GM10266 (cell line): Measurements from ENCODE around the gene TPGS1.

Experiments used
- DNase-seq: peaks from one replicate; pipeline ENCODE4 v3.0.0; 2012; ENCODE audit errors: extremely low spot score
- TF ChIP-seq, protein P1 (sequence below): IDR thresholded peaks from 2 replicates; pipeline ENCODE4 v1.5.1; 2012; ENCODE audit warnings: mild to moderate bottlenecking, low read depth; ENCODE audit not compliant: control insufficient read depth, insufficient read depth; ENCODE audit errors: missing control alignments

Gene TPGS1

DNA sequence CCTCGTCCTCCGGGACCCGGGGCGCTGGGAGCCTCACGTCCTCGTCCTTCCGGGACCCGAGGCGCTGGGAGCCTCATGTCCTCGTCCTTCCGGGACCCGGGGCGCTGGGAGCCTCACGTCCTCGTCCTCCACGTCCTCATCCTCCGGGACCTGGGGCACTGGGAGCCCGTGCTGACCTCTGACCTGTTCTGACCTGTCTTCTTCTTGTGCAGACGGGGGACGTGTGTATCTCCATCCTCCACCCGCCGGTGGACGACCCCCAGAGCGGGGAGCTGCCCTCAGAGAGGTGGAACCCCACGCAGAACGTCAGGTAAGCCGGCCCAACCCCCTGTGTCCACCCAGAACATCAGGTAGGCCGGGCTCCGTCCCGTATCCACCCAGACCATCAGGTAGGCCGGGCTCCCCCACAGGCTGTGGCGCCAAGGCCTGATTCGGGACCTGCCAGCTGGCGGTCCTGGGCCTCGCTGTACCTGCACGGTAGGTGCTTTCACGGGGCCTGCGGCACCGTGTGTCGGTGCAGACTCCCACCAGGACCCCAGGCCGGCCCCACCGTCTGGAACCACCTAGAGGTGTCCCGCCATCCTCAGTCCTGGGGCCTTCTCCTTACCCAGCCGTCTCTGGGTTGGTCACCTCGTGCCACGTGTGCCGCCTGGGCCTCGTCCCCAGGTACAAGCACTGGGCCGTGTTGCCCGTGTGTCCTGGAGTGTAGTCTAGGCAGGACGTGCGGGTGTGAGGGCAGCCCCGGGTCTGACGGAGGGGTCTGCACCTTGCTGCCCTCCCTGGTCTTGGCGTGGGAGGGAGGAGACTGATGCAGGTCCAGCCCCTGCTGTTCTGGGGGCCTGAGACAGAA, 29.0 kb downstream of the TPGS1 start:
- TF ChIP-seq, protein P1, sequence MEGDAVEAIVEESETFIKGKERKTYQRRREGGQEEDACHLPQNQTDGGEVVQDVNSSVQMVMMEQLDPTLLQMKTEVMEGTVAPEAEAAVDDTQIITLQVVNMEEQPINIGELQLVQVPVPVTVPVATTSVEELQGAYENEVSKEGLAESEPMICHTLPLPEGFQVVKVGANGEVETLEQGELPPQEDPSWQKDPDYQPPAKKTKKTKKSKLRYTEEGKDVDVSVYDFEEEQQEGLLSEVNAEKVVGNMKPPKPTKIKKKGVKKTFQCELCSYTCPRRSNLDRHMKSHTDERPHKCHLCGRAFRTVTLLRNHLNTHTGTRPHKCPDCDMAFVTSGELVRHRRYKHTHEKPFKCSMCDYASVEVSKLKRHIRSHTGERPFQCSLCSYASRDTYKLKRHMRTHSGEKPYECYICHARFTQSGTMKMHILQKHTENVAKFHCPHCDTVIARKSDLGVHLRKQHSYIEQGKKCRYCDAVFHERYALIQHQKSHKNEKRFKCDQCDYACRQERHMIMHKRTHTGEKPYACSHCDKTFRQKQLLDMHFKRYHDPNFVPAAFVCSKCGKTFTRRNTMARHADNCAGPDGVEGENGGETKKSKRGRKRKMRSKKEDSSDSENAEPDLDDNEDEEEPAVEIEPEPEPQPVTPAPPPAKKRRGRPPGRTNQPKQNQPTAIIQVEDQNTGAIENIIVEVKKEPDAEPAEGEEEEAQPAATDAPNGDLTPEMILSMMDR, result no peak
- DNase-seq, result no peak

DNA sequence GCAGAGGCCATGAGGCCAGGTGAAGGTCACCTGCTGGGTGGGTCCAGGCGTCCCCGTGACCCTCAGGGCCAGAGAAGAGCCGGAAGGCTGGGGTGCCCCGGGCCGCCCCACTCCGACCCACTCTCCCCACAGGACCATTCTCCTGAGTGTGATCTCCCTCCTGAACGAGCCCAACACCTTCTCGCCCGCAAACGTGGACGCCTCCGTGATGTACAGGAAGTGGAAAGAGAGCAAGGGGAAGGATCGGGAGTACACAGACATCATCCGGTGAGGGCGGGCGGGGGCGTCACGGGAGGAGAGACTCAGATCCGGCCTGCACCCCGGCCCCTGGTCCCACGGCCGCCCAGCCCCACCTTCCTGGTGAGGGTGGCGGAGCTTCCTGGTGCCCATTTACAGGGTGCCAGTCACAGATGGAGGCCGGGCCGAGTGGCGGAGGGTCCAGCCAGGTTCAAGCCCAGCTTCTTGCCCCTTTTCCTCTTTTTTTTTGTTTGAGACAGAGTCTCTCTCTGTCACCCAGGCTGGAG, 29.6 kb downstream of the TPGS1 start:
- TF ChIP-seq, protein P1, result no peak
- no peak for DNase-seq

DNA sequence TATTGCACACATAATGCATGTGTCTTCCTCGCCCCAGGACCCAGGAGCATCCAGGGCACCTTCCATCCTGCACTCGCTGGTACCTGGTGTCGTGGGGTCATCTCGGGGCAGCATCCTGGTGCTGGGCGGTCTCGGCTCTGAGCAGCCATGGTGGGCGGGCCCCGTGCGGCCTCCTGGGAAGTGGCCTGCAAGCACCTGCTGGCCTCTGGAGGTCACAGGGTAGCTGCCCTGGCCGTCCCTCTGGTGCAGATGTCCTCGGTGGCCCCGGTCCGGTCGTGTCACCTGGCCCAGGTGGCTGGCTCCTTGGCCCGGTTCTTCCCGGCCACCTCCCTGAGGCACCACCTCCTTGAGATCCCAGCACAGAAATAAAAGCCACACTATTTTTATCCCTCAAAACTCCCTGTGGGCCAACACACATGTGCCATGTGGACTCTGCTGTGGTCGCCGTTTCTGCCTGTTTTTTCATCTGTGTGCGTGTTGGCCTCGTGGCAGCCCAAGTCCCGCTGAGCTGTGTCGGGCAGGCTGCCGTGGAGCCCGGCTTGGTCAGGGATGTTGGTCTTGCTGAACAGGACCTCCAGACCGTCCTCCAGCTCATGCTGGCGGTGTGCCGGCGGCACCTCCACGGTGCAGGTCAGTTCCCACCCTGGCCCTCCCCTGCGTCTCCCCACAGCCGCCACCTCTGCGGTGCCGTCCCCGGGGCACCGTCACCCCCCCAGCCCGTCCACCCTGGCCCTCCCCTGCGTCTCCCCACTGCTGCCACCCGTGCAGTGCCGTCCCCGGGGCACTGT, 31.5 kb downstream of the TPGS1 start:
- TF ChIP-seq, protein P1, result no peak
- DNase-seq, result no peak

GRCh38 chr19:539429-540030, 32.2 kb downstream of the TPGS1 start:
- DNase-seq, result no peak
- TF ChIP-seq, protein P1, result no peak

- no peak for DNase-seq
Observed at GRCh38 chr19:540867-541637, 33.8 kb downstream of the TPGS1 start.

GRCh38 chr19:541699-542098, 34.4 kb downstream of the TPGS1 start:
- TF ChIP-seq, protein P1, result no peak
- DNase-seq, result no peak

More at GRCh38 chr19:540867-541637, 33.8 kb downstream of the TPGS1 start:
- TF ChIP-seq, protein P1, result no peak
